SK-N-SH (cell line): ENCODE measurements around the gene CDKAL1. TPM values are rescaled to one million over a fixed set of nuclear protein-coding genes. Genes with fewer than 3 reads are reported as not detected.

Experiments used
- CTCF ChIA-PET: fragments of 300-600, 350-600 bp; formaldehyde crosslinking; extraction: SDS; loops from one replicate; lab custom pipeline; 2021; lab: Yijun Ruan, JAX
- POLR2A ChIA-PET: fragments of 350-600 bp; sonication (Branson Sonifier 250); formaldehyde crosslinking; extraction: SDS; loops from one replicate; lab custom pipeline; 2020; ENCODE audit warnings: antibody characterized with exemption, inconsistent platforms; lab: Yijun Ruan, JAX
- DNase-seq: peaks from one replicate; pipeline ENCODE4 v3.0.0; 2012
- H2AFZ ChIP-seq: fragments of 200-600 bp; sonication (generic); 2 replicates; pipeline ENCODE4 v1.8.1; 2016; ENCODE audit warnings: antibody characterized with exemption, mild to moderate bottlenecking, low read depth
- H3F3A ChIP-seq: fragments of 200-600 bp; sonication (generic); replicated peaks from 2 replicates; pipeline ENCODE3; 2016; ENCODE audit warnings: antibody characterized with exemption, mild to moderate bottlenecking; ENCODE audit not compliant: insufficient read depth
- H3K27ac ChIP-seq, 2 experiments: fragments of 200-500 bp in 1 of 2; fragments of 200-600 bp in 1 of 2; sonication (Bioruptor generic) in 1 of 2; sonication (generic), shearing (Covaris generic) in 1 of 2; 2 replicates each; pipeline versions ENCODE4 v1.5.1 to v1.6.1; 2014 to 2016; ENCODE audit warnings: low read depth in 2 of 2, inconsistent platforms in 1 of 2, low read length in 1 of 2, mild to moderate bottlenecking in 1 of 2, mixed read lengths in 1 of 2
- H3K27me3 ChIP-seq: fragments of 200-600 bp; sonication (generic), shearing (Covaris generic); 2 replicates; pipeline ENCODE4 v1.6.1; 2016; ENCODE audit warnings: mixed run types; ENCODE audit not compliant: insufficient read depth
- H3K36me3 ChIP-seq, 2 experiments: fragments of 200-500 bp in 1 of 2; fragments of 200-600 bp in 1 of 2; sonication (Bioruptor generic) in 1 of 2; sonication (generic) in 1 of 2; replicated peaks in 1 of 2; 2 replicates each; pipeline versions ENCODE3 to v1.5.1; 2014 to 2016; ENCODE audit warnings: low read length in 1 of 2, mild to moderate bottlenecking in 1 of 2; ENCODE audit not compliant: insufficient read depth in 2 of 2, control insufficient read depth in 1 of 2
- H3K4me1 ChIP-seq, 2 experiments: fragments of 200-500 bp in 1 of 2; fragments of 200-600 bp in 1 of 2; sonication (Bioruptor generic) in 1 of 2; sonication (generic), shearing (Covaris generic) in 1 of 2; 2 replicates each; pipeline versions ENCODE4 v1.5.1 to v1.6.1; 2014 to 2016; ENCODE audit warnings: low read depth in 1 of 2, low read length in 1 of 2, mixed run types in 1 of 2; ENCODE audit not compliant: insufficient read depth in 2 of 2, control insufficient read depth in 1 of 2
- H3K4me2 ChIP-seq: fragments of 200-600 bp; sonication (generic), shearing (Covaris generic); 2 replicates; pipeline ENCODE4 v1.6.1; 2017; ENCODE audit warnings: mixed run types
- H3K4me3 ChIP-seq, 2 experiments: fragments of 200-500 bp in 1 of 2; fragments of 200-600 bp in 1 of 2; sonication (Bioruptor generic) in 1 of 2; sonication (generic), shearing (Covaris generic) in 1 of 2; 2 replicates each; pipeline versions ENCODE4 v1.5.1 to v1.8.1; 2014 to 2016; ENCODE audit warnings: low read depth in 2 of 2, inconsistent platforms in 1 of 2, low read length in 1 of 2, mild to moderate bottlenecking in 1 of 2, mixed read lengths in 1 of 2, moderate library complexity in 1 of 2
- H3K79me2 ChIP-seq: fragments of 200-600 bp; sonication (generic); 2 replicates; pipeline ENCODE4 v1.8.1; 2017; ENCODE audit warnings: mild to moderate bottlenecking; ENCODE audit not compliant: insufficient read depth
- H3K9ac ChIP-seq: fragments of 200-600 bp; sonication (generic); 2 replicates; pipeline ENCODE4 v1.6.1; 2017; ENCODE audit warnings: mixed run types
- H3K9me2 ChIP-seq: fragments of 200-600 bp; sonication (generic); 2 replicates; pipeline ENCODE4 v1.6.1; 2017; ENCODE audit warnings: mixed run types
- H3K9me3 ChIP-seq: fragments of 200-600 bp; sonication (generic); 2 replicates; pipeline ENCODE4 v1.6.1; 2017; ENCODE audit warnings: mixed run types, mild to moderate bottlenecking, moderate library complexity
- H4K20me1 ChIP-seq: fragments of 200-600 bp; sonication (generic); 2 replicates; pipeline ENCODE4 v1.6.1; 2017; ENCODE audit warnings: mild to moderate bottlenecking, mixed run types; ENCODE audit not compliant: insufficient read depth
- FOXJ3 ChIP-seq: sonication (generic); formaldehyde crosslinking; IDR thresholded peaks from 2 replicates; pipeline ENCODE4 v1.5.1; 2020; ENCODE audit warnings: mild to moderate bottlenecking, missing genetic modification reagents
- FOXM1 ChIP-seq: IDR thresholded peaks from 2 replicates; pipeline ENCODE4 v1.4.0; 2012; ENCODE audit warnings: low read depth, mild to moderate bottlenecking
- GATA2 ChIP-seq: sonication (generic); formaldehyde crosslinking; IDR thresholded peaks from 2 replicates; pipeline ENCODE4 v1.5.0; 2020; ENCODE audit warnings: mild to moderate bottlenecking, missing genetic modification reagents
- JUND ChIP-seq: IDR thresholded peaks from 2 replicates; pipeline ENCODE4 v1.4.0; 2012
- MAX ChIP-seq: IDR thresholded peaks from 2 replicates; pipeline ENCODE4 v1.4.0; 2012; ENCODE audit warnings: low read depth
- MEF2A ChIP-seq: IDR thresholded peaks from 2 replicates; pipeline ENCODE4 v1.4.0; 2012; ENCODE audit warnings: low read depth, borderline replicate concordance
- NFIC ChIP-seq: IDR thresholded peaks from 2 replicates; pipeline ENCODE4 v1.4.0; 2012; ENCODE audit warnings: borderline replicate concordance
- NRF1 ChIP-seq: IDR thresholded peaks from 2 replicates; pipeline ENCODE4 v1.6.1; 2012; ENCODE audit warnings: low read depth, mild to moderate bottlenecking, low read length
- PBX3 ChIP-seq: IDR thresholded peaks from 2 replicates; pipeline ENCODE4; 2012
- RCOR1 ChIP-seq: fragments of 150-350 bp; IDR thresholded peaks from 2 replicates; pipeline ENCODE4 v1.6.1; 2017; ENCODE audit warnings: antibody characterized with exemption, low read length
- RFX5 ChIP-seq: IDR thresholded peaks from 2 replicates; pipeline ENCODE4 v1.6.1; 2012; ENCODE audit warnings: mild to moderate bottlenecking, improper control_type of control experiment, low read length
- SMC3 ChIP-seq: IDR thresholded peaks from 2 replicates; pipeline ENCODE4 v1.6.1; 2012; ENCODE audit warnings: low read depth, low read length, improper control_type of control experiment
- TEAD4 ChIP-seq: IDR thresholded peaks from 2 replicates; pipeline ENCODE4 v1.4.0; 2012; ENCODE audit warnings: mild to moderate bottlenecking, borderline replicate concordance; ENCODE audit not compliant: insufficient read depth
- USF2 ChIP-seq: fragments of 150-350 bp; IDR thresholded peaks from 2 replicates; pipeline ENCODE4 v1.6.1; 2017; ENCODE audit warnings: antibody characterized with exemption, low read length, low read depth, borderline replicate concordance
- YY1 ChIP-seq: IDR thresholded peaks from 2 replicates; pipeline ENCODE4 v1.4.0; 2012; ENCODE audit warnings: low read depth, mild to moderate bottlenecking
- WGBS: methylation state at CpG from one replicate; pipeline ENCODE4 v1.1.6; 2017; ENCODE audit warnings: low lambda C conversion rate; 5-methylcytosine and 5-hydroxymethylcytosine counted together
- polyA plus RNA-seq, 3 experiments: library from polyadenylated mRNA; depleted of rRNA; stranded (reverse); fragments of >200 nt; gene quantifications; 2 replicates each; pipeline ENCODE4 v1.2.3, GENCODE V29; 2012

CDKAL1 gene
- polyA plus RNA-seq, 1 of the 3 experiments (the other 2 are of a cell fraction) = 2.6 TPM

- Histone ChIP-seq H3K79me2 (no peaks in the 10 kb centered on the region), H3K27ac (no peak overlapping the region), H3K4me3 (no peak overlapping the region), H3K4me1 (peaks cover 0 to 7% of the 10 kb centered on the region in 2 experiments; a peak in 2 of 4 replicates), H3K9ac (no peak overlapping the region)
- TF ChIP-seq NRF1 (no peak), JUND (no peak), PBX3 (no peak), MEF2A (no peak), FOXM1 (no peak)
- TF ChIP-seq, all 33 proteins: peak for 0
- Histone ChIP-seq H3K4me2 (no peak overlapping the region), H3F3A (no peaks in the 10 kb centered on the region), H2AFZ (no peak overlapping the region), H3K9me2 (no peaks in the 10 kb centered on the region), H4K20me1 (no peaks in the 10 kb centered on the region), H3K36me3 (no peaks in the 10 kb centered on the region), H3K27me3 (no peaks in the 10 kb centered on the region), H3K9me3 (no peaks in the 10 kb centered on the region)
- ChIA-PET CTCF (no interaction called here), POLR2A (no interaction called here)
- WGBS = 98% methylated on average over 2 of the region's 2 CpGs
- no peak for DNase-seq
These were observed 136.5 kb downstream of the CDKAL1 start for GRCh38 chr6:20670750-20671149.

- Histone ChIP-seq H3K9me2 (no peaks in the 10 kb centered on the region), H3K4me2 (no peak overlapping the region), H3F3A (no peaks in the 10 kb centered on the region), H3K36me3 (no peaks in the 10 kb centered on the region), H3K27ac (no peak overlapping the region), H3K4me1 (peaks cover 0 to 11% of the 10 kb centered on the region in 2 experiments; a peak in 2 of 4 replicates), H3K79me2 (no peaks in the 10 kb centered on the region), H3K9ac (no peak overlapping the region), H3K4me3 (no peak overlapping the region), H3K27me3 (no peaks in the 10 kb centered on the region), H2AFZ (no peak overlapping the region), H3K9me3 (no peaks in the 10 kb centered on the region), H4K20me1 (no peaks in the 10 kb centered on the region)
- ChIA-PET POLR2A (no interaction called here), CTCF (no interaction called here)
- DNase-seq = no peak
- TF ChIP-seq USF2 = no peak
- no peak for TF ChIP-seq RCOR1
- TF ChIP-seq RFX5 = no peak
- no peak for TF ChIP-seq TEAD4
- TF ChIP-seq FOXJ3 = no peak
- no peak for TF ChIP-seq NFIC
- TF ChIP-seq MAX = no peak
- TF ChIP-seq SMC3 = no peak
- no peak for TF ChIP-seq NRF1
- TF ChIP-seq GATA2 (CRISPR knock-in tag) = no peak
- no peak for TF ChIP-seq PBX3
- TF ChIP-seq MEF2A = no peak
- no peak for TF ChIP-seq YY1
- whole genome bisulfite sequencing = 96% methylated on average over 2 of the region's 2 CpGs
These were observed 137.8 kb downstream of the CDKAL1 start for GRCh38 chr6:20672038-20672437.
